NCI-H1105 treated with DMSO at 0.1 percent for 48 hours (cell line): Measurements from ENCODE around the gene INTS4.
A peak's percentile ranks its signal among the peaks of the same experiment; 100 is the strongest.
"Not testable (repeated sequence)": the region's sequence is repeated elsewhere in the genome, so short reads cannot be mapped to it uniquely, and the experiment has no call there.

Experiments used
- DNase-seq: peaks from one replicate; lab custom pipeline; 2025; lab: John Stamatoyannopoulos, UW

INTS4 gene

GRCh38 chr11:77879218-77879617, 115.2 kb downstream of the INTS4 start:
- DNase-seq, result peak; percentile 55

- DNase-seq, result not testable (repeated sequence)
These were observed 116.2 kb downstream of the INTS4 start for GRCh38 chr11:77878247-77878646.

GRCh38 chr11:77876045-77876444, 118.4 kb downstream of the INTS4 start:
- no peak for DNase-seq

GRCh38 chr11:77874206-77874605, 120.3 kb downstream of the INTS4 start:
- DNase-seq, result no peak

DNA sequence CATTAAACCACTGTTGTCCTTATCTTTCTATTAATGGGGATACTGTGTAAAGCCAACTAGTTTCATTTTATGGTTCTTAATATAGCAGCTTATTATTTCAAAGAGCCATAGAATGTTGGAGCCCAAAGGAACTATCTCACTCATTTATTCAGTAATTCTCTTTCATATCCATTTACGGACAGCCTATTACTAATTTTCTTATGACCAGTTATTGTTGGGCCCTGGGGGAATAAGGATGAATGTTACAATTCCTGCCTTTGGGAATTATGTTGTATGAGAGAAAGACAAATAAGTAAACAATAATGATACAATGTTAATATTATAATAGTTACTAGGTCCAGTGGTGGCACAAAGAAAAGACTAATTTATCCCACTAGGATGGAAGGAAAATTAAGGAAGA, 121.1 kb downstream of the INTS4 start:
- no peak for DNase-seq

DNA sequence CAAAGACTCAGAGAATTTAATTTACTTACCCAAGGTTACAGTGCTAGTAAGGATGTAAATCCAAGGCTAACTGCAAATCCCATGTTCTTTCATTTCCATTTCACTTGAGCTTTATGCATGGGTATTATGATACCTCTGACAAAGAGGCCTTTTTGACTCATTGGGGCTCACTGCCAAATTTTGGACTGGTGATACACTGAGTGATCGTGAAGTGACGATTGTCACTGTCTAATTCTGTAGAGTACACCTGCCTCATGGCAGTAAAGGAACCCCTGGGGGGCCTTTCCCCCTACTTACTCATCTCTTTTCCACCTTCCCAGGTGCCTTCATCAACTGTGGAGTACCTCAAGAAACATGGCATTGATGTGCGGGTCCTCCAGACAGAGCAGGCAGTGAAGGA, 122.6 kb downstream of the INTS4 start:
- no peak for DNase-seq

DNA sequence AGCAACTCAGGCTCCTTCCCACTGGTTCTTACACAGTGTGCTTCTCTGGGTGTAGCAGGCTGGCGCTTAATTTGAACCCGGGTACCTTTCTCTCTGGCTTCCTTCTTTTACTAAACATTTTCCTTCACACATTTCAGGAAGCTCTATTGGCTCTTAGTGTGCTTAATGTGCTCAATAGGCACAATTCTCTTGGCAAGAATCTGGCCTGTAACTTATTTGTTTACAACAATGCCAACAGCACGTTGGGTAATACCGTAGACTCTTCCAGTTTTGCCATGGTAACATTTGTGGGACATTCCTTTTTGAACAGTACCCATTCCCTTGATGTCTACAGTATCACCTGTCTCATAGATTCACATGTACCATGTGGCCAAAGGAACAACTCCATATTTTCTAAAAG, 125.7 kb downstream of the INTS4 start:
- DNase-seq, result no peak

GRCh38 chr11:77866336-77866735, 128.1 kb downstream of the INTS4 start:
- no peak for DNase-seq

DNA sequence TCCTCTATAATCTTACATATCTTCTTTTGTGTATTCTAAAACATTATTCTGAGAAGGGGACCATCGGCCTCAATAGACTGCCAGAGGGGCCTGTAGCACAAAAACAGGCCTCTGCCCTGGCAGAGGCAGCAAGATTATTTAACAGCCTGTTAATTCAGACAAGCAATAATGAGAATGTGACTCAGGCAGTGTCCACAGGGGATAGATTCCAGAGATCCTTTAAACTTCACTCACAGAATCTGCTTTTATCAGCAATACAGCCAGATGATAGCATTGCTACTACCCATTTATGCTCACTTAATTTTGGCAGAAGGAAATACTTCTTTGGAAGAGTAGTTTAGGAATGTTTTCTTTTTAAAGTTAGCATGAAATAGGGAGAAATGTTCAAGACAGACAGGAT, 128.7 kb downstream of the INTS4 start:
- DNase-seq, result no peak

GRCh38 chr11:77861444-77861843, 133.0 kb downstream of the INTS4 start:
- not testable (repeated sequence) for DNase-seq

DNA sequence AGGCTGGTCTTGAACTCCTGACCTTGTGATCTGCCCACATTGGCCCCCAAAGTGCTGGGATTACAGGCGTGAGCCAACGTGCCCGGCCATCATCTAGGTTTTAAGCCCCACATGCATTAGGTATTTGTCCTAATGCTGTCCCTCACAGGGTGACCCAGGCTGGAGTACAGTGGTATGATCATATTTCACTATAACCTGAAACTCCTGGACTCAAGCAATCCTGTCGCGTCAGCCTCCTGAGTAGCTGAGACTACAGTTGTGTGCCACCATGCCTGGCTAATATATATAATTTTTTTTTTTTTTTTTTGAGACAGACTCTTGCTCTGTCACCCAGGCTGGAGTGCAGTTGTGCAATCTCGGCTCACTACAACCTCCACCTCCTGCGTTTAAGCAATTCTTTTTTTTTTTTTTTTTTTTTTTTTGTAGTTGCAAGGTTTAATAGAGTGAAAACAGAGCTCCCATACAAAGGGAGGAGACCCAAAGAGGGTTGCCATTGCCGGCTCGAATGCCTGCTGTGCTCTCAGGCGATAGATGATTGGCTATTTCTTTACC, 136.5 kb downstream of the INTS4 start:
- not testable (repeated sequence) for DNase-seq

- no peak for DNase-seq
These were observed 139.6 kb downstream of the INTS4 start for GRCh38 chr11:77854838-77855237.

DNA sequence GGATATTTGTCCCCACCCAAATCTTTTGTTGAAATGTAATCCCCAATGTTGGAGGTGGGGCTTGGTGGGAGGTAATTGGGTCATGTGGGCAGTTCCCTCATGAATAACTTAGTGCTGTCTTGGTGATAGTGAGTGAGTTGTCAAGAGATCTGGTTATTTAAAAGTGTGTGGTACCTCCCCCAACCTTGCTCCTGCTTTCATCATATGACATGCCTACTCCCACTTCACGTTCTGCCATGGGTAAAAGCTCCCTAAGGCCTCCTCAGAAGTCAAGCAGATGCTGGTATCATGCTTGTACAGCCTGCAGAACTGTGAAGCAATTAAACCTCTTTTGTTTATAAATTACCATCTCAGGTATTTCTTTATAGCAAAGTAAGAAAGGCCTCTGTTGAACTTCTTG, 143.0 kb downstream of the INTS4 start:
- no peak for DNase-seq

DNA sequence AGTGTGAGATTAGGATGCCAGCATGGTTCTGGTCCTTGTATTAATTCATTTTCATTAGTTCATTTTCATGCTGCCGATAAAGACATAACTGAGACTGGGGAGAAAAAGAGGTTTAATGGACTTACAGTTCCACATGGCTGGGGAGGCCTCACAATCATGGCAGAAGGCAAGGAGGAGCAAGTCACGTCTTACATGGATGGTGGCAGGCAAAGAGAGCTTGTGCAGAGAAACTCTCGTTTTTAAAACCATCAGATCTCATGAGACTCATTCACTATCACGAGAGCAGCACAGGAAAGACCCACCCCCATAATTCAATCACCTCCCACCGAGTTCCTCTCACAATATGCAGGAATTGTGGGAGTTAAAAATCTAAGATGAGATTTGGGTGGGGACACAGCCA, 150.8 kb downstream of the INTS4 start:
- DNase-seq, result not testable (repeated sequence)

- no peak for DNase-seq
These were observed 151.9 kb downstream of the INTS4 start for GRCh38 chr11:77842441-77843121.

DNA sequence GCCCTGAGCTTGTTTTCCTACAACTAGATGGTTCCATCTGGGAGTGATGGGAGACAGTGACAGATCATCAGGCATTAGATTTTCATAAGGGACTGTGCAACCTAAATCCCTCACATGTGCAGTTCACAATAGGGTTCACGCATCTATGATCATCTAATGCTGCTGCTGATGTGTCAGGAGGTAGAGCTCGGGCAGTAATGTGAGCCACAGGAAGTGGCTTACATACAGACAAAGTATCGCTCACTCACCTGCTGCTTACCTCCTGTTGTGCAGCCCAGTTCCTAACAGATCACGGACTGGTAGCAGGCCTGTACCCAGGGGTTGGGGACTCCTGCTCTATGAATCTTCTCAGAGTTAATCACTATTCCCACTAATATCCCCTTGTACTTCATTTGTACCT, 161.2 kb downstream of the INTS4 start:
- no peak for DNase-seq

DNA sequence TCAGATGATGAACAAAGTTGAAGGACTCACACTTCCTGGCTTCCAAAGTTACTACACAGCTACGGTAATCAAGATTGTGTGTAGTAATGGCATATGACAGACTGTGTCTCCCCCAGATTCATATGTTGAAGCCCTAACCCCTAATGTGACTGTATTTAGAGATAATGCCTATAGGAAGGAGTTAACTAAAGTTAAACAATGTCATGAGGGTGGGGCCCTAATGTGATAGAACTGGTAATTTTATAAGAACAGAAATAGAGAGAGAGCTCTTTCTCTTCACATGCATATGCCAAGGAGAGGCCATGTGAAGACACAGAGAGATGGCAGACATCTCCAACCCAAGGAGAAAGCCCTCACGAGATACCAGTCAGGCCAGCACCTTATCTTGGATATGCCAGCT, 165.5 kb downstream of the INTS4 start:
- no peak for DNase-seq
